Chondrocyte (in vitro differentiated cells): ENCODE results near the gene PC. TPM values are rescaled to one million over a fixed set of nuclear protein-coding genes. Genes with fewer than 3 reads are reported as not detected.

ENCODE experiments used
- DNase-seq: peaks from one replicate; pipeline ENCODE4 v3.0.0; 2021; ENCODE audit warnings: mixed read lengths, low spot score
- H3K27ac Mint-ChIP-seq: one replicate; pipeline ENCODE4 v1.8.0; 2021; ENCODE audit warnings: mild to moderate bottlenecking, moderate library complexity, mixed read lengths; ENCODE audit not compliant: unreplicated experiment
- H3K27me3 Mint-ChIP-seq: 2 replicates; pipeline ENCODE4 v1.8.0; 2021; ENCODE audit warnings: low read depth, mixed read lengths
- H3K36me3 Mint-ChIP-seq: 2 replicates; pipeline ENCODE4 v1.8.0; 2021; ENCODE audit warnings: low read depth, mixed read lengths
- H3K4me1 Mint-ChIP-seq: 2 replicates; pipeline ENCODE4 v1.8.0; 2021; ENCODE audit warnings: low read depth, mild to moderate bottlenecking, mixed read lengths
- H3K4me3 Mint-ChIP-seq: one replicate; pipeline ENCODE4 v1.8.0; 2021; ENCODE audit warnings: mild to moderate bottlenecking, moderate library complexity, mixed read lengths; ENCODE audit not compliant: unreplicated experiment
- H3K9me3 Mint-ChIP-seq: 2 replicates; pipeline ENCODE4 v1.8.0; 2021; ENCODE audit warnings: low read depth, mixed read lengths
- CTCF ChIP-seq: fragments of 200-600 bp; sonication (generic); IDR thresholded peaks from 2 replicates; pipeline ENCODE4 v1.5.0; 2021; ENCODE audit warnings: antibody characterized with exemption, mild to moderate bottlenecking, moderate library complexity
- total RNA-seq: library from RNA; stranded (reverse); gene quantifications from 3 replicates; pipeline ENCODE4 v1.2.1, GENCODE V29; 2021

Gene PC
- total RNA-seq, 1 donor from 2014 or later, result 12.3 TPM

GRCh38 chr11:66938582-66939135 is 19.5 kb downstream of the PC start:
- peaks cover 2% of the 10 kb centered on the region for H3K36me3 Mint-ChIP-seq
- H3K27ac Mint-ChIP-seq, result no peak overlapping the region
- no peak for DNase-seq
- peaks cover 22% of the 10 kb centered on the region for H3K4me1 Mint-ChIP-seq
- H3K27me3 Mint-ChIP-seq, result no peaks in the 10 kb centered on the region
- H3K9me3 Mint-ChIP-seq, result peaks cover 4% of the 10 kb centered on the region
- no peak overlapping the region for H3K4me3 Mint-ChIP-seq
- no peak for TF ChIP-seq CTCF

GRCh38 chr11:66937193-66937733 is 20.9 kb downstream of the PC start:
- peaks cover 4% of the 10 kb centered on the region for H3K9me3 Mint-ChIP-seq
- H3K27ac Mint-ChIP-seq, result no peak overlapping the region
- no peak for DNase-seq
- H3K4me3 Mint-ChIP-seq, result no peak overlapping the region
- no peak for TF ChIP-seq CTCF
- no peaks in the 10 kb centered on the region for H3K36me3 Mint-ChIP-seq
- no peaks in the 10 kb centered on the region for H3K27me3 Mint-ChIP-seq
- peaks cover 35% of the 10 kb centered on the region for H3K4me1 Mint-ChIP-seq

DNA sequence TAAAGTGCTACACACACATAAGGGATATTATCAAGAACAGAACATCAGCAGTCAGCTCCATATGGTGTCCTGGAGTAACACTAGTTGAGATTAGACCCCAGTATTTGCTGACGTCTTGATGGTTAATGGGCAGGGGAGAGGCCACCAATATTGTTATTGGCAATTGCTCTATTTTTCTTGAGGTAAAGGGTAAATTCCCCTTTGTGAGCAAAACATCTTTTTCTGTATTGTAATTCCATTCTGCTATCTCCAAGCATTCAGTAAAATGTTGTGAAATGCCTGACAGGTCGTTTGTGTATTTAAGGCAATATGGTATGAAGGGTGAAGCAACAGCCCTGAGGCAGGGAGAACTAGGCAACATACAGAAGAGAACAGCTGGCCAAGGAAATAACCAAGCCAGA is 21.9 kb downstream of the PC start:
- Mint-ChIP-seq H3K36me3 (no peaks in the 10 kb centered on the region), H3K27ac (peak overlapping the region; percentile 27), H3K27me3 (no peaks in the 10 kb centered on the region), H3K4me1 (peaks cover 35% of the 10 kb centered on the region), H3K9me3 (peaks cover 4% of the 10 kb centered on the region), H3K4me3 (no peak overlapping the region)
- no peak for TF ChIP-seq CTCF
- DNase-seq, result no peak

GRCh38 chr11:66934950-66935779 is 23.0 kb downstream of the PC start:
- H3K9me3 Mint-ChIP-seq, result peaks cover 4% of the 10 kb centered on the region
- no peak overlapping the region for H3K27ac Mint-ChIP-seq

More at GRCh38 chr11:66934950-66935779, 23.0 kb downstream of the PC start:
- no peak for DNase-seq
- no peaks in the 10 kb centered on the region for H3K27me3 Mint-ChIP-seq
- TF ChIP-seq CTCF, result no peak
- H3K36me3 Mint-ChIP-seq, result no peaks in the 10 kb centered on the region
- H3K4me3 Mint-ChIP-seq, result no peak overlapping the region
- peaks cover 35% of the 10 kb centered on the region for H3K4me1 Mint-ChIP-seq
